Measurements from ENCODE around the gene SHB.

The SHB gene

DNA sequence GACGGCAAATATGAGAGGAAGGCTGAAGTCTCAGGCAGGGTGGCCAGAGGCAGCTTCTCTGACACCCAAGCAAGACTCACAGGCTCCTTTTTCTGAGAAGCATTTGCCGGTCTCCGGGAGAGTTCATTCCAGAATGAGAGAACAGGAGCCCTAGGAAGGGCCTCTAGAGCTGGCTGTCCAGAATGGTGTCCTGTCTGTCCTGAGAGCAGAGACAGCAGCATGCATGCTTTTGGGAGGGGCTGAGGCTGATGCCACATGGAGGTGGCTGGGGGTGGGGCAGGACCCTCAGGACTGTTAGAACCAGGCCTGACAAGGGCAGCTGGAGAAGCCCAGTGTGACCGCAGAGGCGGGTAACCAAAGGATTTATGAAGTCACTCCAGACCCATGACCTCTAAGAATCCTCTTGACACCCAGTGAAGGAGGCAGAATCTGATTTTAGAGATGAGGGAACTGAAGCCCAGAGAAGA, 60.0 kb downstream of the SHB start:
- no peak overlapping the region for H3K27ac Mint-ChIP-seq
- H3K9me3 Mint-ChIP-seq, result no peaks in the 10 kb centered on the region
- H3K36me3 Mint-ChIP-seq (ENCODE audit: low read depth), result no peaks in the 10 kb centered on the region
- no peak overlapping the region for H3K4me3 Mint-ChIP-seq
- peaks cover 8% of the 10 kb centered on the region for H3K4me1 Mint-ChIP-seq (ENCODE audit: low read depth)
- H3K27me3 Mint-ChIP-seq (ENCODE audit: low read depth), result no peaks in the 10 kb centered on the region

DNA sequence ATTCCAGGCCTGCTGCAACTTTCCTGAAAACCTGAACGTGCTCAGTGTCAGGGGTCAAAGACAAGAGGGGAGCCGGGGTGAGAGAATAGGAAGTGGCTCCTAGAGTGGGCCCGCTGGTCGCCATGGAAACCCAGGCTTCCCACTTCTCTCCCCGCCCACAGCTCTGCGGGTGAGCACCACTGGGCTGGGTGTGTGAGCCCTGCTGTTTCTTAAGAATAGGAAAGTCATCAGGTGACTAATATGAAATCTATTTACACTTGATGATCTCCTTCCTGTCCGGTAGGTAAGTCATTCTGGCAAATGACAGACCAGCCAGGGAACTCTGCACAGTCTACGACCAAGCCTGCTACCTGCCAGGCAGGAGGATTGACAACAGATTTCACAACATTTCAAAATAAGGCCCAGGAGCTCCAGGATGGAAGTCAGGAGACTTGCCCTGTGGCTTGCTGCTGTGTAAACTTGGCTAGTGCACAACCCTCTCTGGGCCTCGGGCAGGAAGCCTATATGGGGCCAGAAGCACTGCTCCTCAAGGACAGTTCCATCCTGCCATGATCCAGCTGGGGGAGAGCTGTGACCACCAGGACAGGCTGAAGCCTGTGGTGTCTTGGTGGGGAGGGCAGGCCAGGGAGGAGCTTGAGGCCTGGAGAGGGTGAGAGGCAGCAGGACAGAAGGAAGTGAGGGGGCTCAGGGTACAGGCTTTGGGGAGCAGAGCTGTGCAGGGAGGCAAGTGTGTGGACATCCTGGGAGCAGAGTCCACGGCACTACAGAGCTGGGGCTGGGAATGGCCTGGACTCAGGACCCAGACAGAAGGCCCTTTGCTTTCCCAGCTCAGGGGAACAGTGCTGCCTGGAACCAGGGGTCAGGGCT, 60.6 kb downstream of the SHB start:
- Mint-ChIP-seq H3K27me3 (ENCODE audit: low read depth) (no peaks in the 10 kb centered on the region), H3K4me3 (no peak overlapping the region), H3K36me3 (ENCODE audit: low read depth) (no peaks in the 10 kb centered on the region), H3K4me1 (ENCODE audit: low read depth) (peaks cover 11% of the 10 kb centered on the region), H3K9me3 (no peaks in the 10 kb centered on the region), H3K27ac (peak overlapping the region; percentile 66)

DNA sequence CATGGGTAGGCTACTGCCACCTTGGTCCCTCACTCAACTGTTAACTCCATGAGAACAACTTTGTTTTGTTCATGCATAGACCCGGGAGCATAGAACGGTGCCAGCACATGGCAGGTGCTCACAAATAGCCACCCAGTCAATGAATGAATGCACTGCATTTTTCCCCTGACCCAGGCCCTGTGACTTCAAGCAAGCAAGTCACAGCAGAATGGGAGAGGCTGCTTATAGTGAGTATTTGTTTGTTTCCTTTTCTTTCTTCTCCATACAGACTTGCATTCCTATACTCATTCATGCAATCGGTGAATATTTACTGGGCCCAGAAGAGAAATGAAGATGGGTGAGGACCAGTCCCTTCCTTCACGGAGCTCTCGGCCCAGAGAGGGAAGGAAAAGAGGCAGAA, 62.0 kb downstream of the SHB start:
- Mint-ChIP-seq H3K9me3 (no peaks in the 10 kb centered on the region), H3K4me1 (ENCODE audit: low read depth) (peaks cover 22% of the 10 kb centered on the region), H3K36me3 (ENCODE audit: low read depth) (no peaks in the 10 kb centered on the region), H3K4me3 (no peak overlapping the region), H3K27me3 (ENCODE audit: low read depth) (no peaks in the 10 kb centered on the region), H3K27ac (no peak overlapping the region)

DNA sequence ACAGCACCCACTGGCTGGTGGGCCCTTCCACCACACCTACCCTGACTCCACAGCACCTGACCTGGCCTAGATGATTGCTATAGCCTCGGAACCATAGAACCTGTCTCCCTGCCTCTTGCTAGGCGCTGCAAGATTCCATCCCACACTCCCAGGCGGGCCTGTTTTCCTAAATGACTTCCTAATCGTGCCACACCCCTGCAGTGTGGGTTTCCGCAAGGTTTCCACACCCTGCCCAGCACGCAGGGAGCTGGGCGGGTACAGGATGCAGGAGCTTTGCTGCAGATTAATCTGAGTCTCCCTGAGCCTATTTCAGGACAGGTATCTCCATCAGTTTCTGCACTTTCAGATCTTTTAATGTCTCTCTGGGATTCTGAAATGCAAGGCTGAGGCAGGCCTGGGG, 62.9 kb downstream of the SHB start:
- no peak overlapping the region for H3K27ac Mint-ChIP-seq
- no peaks in the 10 kb centered on the region for H3K9me3 Mint-ChIP-seq
- peaks cover 22% of the 10 kb centered on the region for H3K4me1 Mint-ChIP-seq (ENCODE audit: low read depth)
- H3K4me3 Mint-ChIP-seq, result no peak overlapping the region
- no peaks in the 10 kb centered on the region for H3K27me3 Mint-ChIP-seq (ENCODE audit: low read depth)
- H3K36me3 Mint-ChIP-seq (ENCODE audit: low read depth), result no peaks in the 10 kb centered on the region

DNA sequence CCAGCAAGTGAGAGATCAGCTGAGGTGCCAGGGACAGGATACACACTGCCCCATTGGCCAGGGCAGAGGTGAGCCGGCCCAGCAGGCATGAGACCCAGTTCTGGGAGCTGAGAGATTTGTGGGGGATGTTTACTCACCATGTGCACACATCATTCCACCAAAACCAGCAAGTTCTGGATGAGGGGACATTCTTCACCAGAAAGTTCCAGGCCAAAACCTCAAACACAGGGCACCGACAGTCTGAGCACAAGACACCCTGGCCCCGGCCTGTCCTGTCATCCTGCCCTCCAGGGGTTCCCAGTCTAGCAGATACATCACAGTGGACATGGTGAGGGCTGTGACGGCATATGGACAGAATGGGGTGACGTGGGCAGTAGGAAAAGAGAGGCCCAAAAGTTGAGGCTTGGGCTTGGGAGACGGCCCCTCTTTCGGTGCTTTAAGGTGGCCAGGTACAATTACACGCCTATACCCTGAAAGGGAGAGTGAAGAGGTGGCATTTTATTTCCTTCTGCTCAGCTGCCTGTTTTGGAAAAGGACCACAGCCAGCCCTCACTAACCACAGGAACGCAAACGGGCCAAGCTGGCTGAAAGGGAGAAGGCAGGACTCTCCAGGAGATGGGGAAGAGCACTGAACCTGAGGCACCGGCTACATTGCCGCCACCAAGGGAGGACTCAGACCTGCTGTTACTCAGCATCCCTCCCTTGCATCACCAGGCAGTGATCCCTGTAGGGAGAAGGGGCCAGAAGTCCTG, 64.0 kb downstream of the SHB start:
- Mint-ChIP-seq H3K9me3 (no peaks in the 10 kb centered on the region), H3K4me1 (ENCODE audit: low read depth) (peaks cover 29% of the 10 kb centered on the region), H3K27ac (no peak overlapping the region), H3K36me3 (ENCODE audit: low read depth) (no peaks in the 10 kb centered on the region), H3K4me3 (no peak overlapping the region), H3K27me3 (ENCODE audit: low read depth) (no peaks in the 10 kb centered on the region)

DNA sequence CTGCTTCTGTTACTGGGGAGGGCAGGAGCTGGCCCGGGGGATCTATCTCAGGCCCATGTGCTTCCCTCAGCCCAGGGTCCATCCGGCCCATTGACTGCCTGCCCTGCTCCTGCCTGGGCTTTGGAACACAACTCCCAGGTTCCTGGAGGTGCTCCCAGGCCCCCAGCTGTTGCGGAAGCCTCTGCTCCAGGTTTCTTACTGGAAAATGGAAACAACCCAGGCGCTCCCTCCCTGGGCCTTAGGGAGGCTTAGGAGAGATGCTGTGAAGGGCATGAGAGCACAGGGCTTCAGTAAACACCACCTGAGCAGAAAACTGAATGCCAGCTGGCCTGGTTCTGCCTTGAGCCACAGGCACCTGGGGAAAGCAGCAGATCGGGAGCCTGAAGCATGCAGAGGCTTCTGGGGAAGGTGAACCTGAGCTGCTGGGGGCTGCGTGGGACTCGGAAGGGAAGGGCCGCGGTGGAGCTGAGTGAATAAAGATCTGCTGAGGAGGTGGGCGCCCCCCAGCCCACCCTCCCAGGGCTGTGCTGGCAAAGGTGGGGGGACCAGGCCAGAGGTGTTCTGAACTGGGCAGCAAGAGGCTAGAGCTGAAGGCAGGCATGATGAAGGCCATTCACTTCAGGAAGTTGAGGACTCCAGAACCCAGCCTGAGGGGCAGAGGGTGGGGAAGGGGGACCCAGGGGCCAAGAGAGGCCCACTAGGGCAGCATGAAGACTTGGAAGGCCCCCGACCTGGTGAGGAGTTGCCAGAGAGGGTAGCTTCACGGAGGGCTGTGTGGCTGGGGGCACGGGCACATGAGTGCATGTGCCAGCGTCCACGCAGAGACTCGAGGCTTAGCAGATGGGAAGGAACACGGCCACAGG, 64.8 kb downstream of the SHB start:
- Mint-ChIP-seq H3K4me1 (ENCODE audit: low read depth) (peaks cover 31% of the 10 kb centered on the region), H3K27ac (no peak overlapping the region), H3K27me3 (ENCODE audit: low read depth) (no peaks in the 10 kb centered on the region), H3K36me3 (ENCODE audit: low read depth) (no peaks in the 10 kb centered on the region), H3K4me3 (no peak overlapping the region), H3K9me3 (no peaks in the 10 kb centered on the region)

DNA sequence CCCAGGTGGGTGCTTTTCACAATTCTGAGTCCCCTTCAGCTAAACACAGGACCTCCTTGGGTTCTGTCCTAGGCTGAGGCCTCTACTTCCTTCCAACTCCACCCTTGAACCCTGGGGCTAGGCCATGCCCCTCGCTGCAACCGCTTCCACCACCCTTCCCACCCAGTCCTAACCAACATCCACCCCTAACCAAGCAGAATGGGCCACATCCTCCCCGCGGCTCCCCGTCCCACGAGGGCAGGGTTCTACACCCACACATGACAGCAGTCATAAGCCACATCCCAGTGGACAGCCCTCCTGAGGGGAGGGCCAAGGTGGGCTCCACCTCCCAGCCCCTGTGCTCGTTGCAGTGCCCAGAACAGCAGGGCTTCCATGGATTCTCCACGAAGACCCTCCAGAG, 65.8 kb downstream of the SHB start:
- no peaks in the 10 kb centered on the region for H3K36me3 Mint-ChIP-seq (ENCODE audit: low read depth)
- H3K9me3 Mint-ChIP-seq, result no peaks in the 10 kb centered on the region
- H3K4me1 Mint-ChIP-seq (ENCODE audit: low read depth), result peaks cover 28% of the 10 kb centered on the region
- H3K27me3 Mint-ChIP-seq (ENCODE audit: low read depth), result no peaks in the 10 kb centered on the region
- no peak overlapping the region for H3K4me3 Mint-ChIP-seq
- peak overlapping the region; percentile 73 for H3K27ac Mint-ChIP-seq

DNA sequence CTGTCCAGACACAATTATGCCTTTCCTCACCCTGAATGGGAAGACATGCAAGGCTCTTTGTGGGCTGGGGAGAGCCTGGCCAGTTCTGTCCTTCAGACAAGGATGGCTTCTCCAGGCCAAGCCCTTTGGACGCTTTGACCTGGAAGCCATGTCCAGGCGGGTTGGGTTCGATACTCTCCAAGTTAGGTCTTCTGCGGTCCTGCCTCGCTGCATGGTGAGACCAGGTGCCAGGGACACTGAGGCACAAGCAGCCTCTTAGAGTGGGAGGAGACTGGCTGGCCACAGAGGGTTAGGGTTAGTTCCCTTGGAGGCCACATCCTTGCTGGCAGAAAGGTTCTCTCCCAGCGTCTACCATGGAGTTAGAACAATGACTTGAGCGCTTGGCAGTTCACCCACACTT, 67.6 kb downstream of the SHB start:
- Mint-ChIP-seq H3K4me3 (no peak overlapping the region), H3K9me3 (no peaks in the 10 kb centered on the region), H3K36me3 (ENCODE audit: low read depth) (no peaks in the 10 kb centered on the region), H3K27ac (no peak overlapping the region), H3K4me1 (ENCODE audit: low read depth) (peaks cover 23% of the 10 kb centered on the region), H3K27me3 (ENCODE audit: low read depth) (no peaks in the 10 kb centered on the region)

DNA sequence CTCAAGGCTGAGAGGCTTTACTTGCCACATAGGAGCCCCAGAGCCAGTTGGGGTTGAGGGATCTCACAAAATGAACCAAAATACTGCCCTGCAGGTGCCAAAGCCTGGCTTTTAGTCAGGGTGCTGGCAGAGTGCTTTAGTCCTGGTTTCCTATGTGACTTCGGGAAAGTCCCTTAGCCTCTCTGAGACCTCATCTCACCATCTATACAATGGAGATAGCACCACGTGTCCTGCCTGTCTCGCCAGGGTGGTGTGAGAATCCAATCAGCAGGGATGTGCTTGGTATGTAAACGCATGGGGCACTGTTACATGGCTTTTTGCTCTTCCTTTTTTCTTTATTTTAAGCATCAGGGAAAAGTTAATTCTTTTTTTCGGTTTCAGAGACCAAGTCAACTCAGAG, 68.3 kb downstream of the SHB start:
- H3K9me3 Mint-ChIP-seq, result no peaks in the 10 kb centered on the region

DNA sequence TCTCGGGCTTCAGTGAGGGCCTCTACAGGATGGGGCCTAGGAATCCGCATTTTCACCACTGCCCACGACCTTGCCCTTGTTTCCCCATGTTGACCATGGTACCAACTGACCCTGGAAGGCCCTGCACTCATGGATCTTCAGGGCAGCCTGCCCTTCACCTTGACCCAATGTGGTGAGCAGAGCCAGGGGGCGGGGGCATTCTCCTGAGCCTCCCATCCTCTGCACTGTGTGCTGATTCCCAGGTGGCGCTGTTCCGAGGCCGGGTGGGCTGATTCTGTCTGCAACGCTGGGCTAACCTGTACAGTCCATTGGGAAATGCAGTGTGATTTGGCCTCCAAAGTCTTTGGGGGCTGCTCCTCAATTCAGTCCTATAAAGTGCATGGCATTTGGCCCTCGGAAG, 68.7 kb downstream of the SHB start:
- no peaks in the 10 kb centered on the region for H3K36me3 Mint-ChIP-seq (ENCODE audit: low read depth)
- H3K4me1 Mint-ChIP-seq (ENCODE audit: low read depth), result peaks cover 23% of the 10 kb centered on the region
- H3K4me3 Mint-ChIP-seq, result no peak overlapping the region
- H3K27me3 Mint-ChIP-seq (ENCODE audit: low read depth), result no peaks in the 10 kb centered on the region
- no peak overlapping the region for H3K27ac Mint-ChIP-seq
- H3K9me3 Mint-ChIP-seq, result no peaks in the 10 kb centered on the region

More for the DNA sequence above, 68.3 kb downstream of the SHB start:
- Mint-ChIP-seq H3K4me3 (no peak overlapping the region), H3K36me3 (ENCODE audit: low read depth) (no peaks in the 10 kb centered on the region), H3K27ac (no peak overlapping the region), H3K4me1 (ENCODE audit: low read depth) (peaks cover 23% of the 10 kb centered on the region), H3K27me3 (ENCODE audit: low read depth) (no peaks in the 10 kb centered on the region)

DNA sequence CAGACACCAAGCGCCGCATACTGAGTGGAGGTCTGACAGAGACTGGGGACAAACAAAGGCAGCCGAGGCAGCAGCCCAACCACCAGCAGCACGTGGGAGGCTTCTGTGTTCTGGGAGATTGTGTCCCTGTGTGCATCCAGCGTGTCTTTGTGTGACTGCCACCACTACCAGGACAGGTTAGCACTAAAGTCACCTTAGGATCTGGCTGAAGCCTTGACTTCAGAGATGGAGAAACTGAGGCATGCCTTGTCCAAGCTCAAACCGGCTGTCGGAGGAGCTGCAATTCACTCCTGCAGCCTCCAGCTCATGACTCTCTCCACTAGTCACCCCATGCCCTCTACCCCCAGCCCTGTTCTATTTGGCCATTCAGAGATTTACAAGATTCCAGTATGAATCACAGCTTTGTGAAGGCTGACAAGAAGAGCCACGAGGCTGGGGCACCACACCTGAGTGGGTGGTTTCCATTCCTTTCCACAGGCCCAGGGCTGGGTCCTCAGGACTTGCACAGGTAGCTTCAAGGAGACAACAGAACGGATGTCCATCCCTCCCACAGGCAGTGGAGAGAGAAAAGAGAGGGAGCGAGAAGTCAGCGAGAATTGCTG, 69.3 kb downstream of the SHB start:
- H3K27ac Mint-ChIP-seq, result peak overlapping the region; percentile 41
- H3K4me1 Mint-ChIP-seq (ENCODE audit: low read depth), result peaks cover 27% of the 10 kb centered on the region
- H3K27me3 Mint-ChIP-seq (ENCODE audit: low read depth), result no peaks in the 10 kb centered on the region
- H3K36me3 Mint-ChIP-seq (ENCODE audit: low read depth), result no peaks in the 10 kb centered on the region
- no peak overlapping the region for H3K4me3 Mint-ChIP-seq
- no peaks in the 10 kb centered on the region for H3K9me3 Mint-ChIP-seq

DNA sequence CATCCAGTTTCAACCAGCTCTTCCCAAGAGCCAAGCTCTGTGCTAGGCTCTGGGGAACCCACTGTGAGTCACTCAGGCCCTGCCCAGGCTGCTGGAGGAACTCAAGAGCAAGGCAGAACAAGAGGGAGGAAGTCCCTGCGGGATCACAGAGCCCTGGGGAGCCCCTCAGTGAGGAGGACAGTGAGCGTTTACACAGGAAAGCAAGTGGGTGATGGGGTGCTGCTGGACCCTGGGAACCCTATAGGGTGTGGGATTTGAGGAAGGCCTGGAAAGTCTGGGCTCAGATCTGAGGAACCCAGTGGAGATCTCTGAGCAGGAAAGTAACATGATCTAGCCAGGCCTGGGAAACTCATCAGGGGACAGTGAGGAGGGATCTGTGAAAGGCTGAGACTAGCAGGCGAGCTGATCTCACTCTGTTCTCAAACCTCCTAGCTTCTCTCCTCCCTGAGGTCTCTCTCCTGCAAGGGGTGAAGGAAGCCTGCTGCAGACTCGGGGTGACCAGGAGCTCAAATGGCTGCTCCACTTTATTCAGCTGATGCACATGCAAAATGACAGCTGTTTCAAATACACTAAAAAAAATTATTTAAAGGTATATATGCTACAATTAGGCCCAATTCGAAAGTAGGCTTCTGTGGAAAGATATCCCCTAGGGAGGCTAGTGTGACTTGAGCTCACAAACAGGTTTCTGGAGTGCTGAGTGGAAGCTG, 70.0 kb downstream of the SHB start:
- Mint-ChIP-seq H3K27ac (no peak overlapping the region), H3K36me3 (ENCODE audit: low read depth) (no peaks in the 10 kb centered on the region), H3K9me3 (no peaks in the 10 kb centered on the region), H3K27me3 (ENCODE audit: low read depth) (no peaks in the 10 kb centered on the region), H3K4me3 (no peak overlapping the region), H3K4me1 (ENCODE audit: low read depth) (peaks cover 33% of the 10 kb centered on the region)

DNA sequence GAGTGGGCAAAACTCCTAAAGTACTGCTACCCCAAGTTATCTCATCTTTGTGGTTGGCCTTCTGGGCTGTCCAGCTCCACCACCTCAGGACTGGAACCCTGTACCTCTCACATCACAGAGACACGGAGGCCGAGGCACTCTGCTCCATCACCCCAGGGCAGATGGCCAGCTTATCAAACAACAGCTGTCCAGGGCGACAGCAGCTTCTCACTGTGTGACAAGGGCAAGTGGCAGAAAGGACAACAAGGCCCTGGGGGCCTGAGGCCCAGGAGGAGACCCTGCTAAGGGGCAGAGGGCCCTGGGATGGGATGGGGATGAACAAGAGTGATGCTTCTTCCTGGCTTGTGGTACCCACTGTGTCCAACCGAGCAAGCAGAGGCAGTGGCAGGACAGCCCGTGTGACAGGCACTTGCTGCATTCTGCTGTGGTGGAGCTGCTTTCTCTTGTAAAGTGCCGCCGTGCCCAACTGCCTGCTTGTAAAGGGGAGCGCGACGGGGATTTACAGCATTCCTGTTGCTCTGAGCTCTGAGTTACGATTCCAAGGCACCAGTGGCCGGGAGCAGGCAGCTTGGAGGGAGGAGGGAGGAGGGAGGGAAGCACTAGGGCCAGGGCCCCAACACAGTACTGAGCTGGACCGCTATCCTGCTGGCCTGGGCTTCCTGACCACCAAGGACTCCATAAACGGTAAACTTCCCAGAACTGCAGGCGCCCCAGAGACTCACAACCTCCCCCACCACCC, 71.2 kb downstream of the SHB start:
- H3K27ac Mint-ChIP-seq, result no peak overlapping the region
- H3K27me3 Mint-ChIP-seq (ENCODE audit: low read depth), result no peaks in the 10 kb centered on the region
- H3K4me3 Mint-ChIP-seq, result no peak overlapping the region
- H3K36me3 Mint-ChIP-seq (ENCODE audit: low read depth), result no peaks in the 10 kb centered on the region
- peaks cover 31% of the 10 kb centered on the region for H3K4me1 Mint-ChIP-seq (ENCODE audit: low read depth)
- no peaks in the 10 kb centered on the region for H3K9me3 Mint-ChIP-seq
